ENCODE results near the gene CWC22. TPM values are rescaled to one million over a fixed set of nuclear protein-coding genes. Genes with fewer than 3 reads are reported as not detected.
"Not testable (repeated sequence)": the region's sequence is repeated elsewhere in the genome, so short reads cannot be mapped to it uniquely, and the experiment has no call there.

CWC22 gene
- polyA plus RNA-seq, 5 donors: 29.8 to 45.5 (median 42.2) TPM

DNA sequence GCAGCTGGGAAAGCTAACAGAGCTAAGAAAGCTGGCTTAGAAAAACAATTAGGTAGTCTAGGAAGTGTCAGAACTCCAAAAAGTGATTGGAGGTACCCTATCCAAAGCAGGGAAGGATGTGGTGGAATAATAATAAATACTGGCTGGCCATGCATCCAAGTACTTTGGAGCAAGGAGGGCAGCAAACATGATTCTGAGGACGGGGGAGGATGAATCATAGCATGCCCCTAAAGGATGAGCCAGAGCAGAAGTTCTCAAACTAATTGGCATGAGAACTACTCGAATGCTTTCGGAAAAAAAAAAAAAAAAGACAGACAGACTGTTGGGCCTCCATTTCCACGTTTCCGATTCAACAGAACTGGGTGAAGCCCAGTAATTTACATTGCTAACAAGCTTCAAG, 2.4 kb downstream of the CWC22 start:
- DNase-seq: no peak

DNA sequence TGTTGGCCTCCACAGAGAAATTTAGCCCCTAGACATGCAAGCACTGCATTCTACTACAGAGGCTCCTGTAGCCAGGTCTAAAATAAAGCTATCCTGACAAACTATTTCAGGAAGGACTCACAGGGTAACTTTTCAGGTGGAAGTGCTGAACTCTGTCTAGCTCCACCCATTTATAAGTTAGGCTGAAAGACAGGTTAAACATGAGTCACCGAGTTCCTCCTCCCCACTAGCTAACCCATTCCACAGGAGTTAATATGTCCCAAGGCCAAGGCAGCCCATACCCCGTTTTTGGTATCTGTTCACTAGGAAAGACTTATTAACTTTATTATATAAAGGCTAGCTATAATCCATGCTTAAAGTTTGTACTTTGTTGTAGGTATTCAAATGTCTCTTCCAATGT, 3.5 kb downstream of the CWC22 start:
- DNase-seq: no peak

DNA sequence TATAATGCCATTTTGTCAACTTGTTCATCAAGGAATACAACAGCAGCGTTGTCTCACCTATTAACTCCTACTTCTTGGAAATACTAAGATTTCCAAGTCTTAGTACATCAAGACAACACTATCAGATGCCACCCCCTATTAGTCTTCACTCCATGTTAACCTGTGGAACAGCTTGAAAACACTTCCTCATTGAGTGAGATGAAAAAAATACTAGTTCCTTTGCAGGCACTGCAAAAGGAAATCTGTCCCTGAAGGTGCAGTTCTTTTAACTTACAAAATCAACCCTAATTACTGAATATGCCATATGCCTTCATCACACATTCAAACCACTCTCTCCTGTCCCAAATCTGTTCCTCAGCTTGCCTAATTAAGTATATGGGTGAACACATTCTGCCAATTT, 4.0 kb downstream of the CWC22 start:
- no peak for DNase-seq

DNA sequence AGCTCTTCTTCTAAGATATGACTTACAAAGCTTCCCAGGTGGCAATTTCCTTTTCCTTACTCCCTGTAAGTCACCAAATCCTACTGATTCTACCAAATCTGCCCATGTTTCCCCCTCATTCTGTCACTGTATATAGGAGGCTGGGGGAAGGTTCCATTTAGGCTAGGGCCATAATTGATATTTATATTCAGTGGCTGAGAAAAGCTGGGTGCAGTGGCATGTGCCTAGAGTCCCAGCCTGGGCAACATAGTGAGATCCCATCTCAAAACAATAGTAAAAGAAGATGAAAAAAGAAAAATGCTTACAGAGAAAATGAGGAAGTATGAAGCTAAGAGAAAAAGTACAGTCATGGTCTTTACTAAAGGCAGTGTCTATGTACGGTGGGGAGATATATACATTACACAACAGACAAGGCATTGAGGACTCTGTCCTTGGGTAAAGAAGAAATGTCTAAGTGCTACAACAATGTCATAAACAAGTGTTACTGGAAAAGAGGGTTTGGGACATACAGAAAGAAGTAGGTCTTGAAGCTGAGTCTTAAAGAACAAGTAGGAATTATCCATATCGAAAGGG, 4.8 kb downstream of the CWC22 start:
- DNase-seq: no peak

DNA sequence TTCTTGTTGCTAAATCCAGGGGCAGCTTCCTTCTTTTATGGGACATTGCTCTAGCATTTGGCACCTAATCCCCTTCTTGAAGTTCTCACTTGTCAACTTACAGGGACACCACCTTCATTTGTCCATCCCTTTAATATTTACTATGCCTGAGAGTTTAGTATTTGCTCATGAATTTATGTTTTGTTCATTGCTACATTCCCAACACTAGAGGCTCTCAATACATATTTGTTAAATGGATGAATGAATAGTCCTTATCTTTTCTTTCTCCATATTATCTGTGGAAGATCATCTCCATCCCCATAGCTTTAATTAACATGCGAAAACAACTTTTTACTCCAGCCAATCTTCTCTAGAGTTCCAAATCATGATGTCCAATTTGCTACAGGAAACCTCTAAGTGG, 5.4 kb downstream of the CWC22 start:
- DNase-seq: no peak

DNA sequence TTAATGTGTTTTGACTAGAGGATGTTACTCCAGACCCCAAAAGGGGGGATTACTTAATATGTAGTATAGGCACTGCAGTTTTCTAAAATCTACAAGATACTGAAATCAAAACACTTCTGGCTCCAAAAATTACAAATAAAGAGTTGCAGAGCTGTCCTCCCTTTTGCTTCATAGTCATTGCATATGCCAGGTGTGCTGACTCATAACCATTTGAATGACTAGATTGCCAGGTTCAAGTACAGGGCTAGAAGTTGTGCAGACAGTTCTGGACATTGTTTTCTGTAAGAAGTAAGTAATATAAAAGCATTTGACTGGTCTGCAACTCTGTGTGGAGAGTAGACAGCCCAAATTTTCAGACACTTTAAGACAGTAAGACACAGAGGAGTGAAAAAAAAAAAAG, 6.7 kb downstream of the CWC22 start:
- no peak for DNase-seq

DNA sequence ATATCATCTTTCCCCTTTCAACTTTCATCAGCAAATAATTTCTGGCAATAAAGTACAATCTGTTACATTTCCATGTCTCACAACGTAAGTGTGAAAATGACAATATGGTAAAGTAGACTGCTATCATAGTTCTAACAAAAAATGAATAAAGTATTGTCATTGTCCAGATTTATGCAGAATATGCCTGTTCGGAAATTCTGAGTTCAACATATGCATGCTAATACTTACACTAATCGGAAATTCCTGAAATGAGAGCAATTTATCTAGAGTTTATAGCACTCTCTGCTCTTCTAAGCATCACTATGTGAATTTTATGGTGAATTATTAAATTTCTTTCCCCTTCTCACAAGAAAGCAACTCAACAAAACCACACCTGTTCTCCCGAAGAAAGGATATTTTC, 8.1 kb downstream of the CWC22 start:
- no peak for DNase-seq

DNA sequence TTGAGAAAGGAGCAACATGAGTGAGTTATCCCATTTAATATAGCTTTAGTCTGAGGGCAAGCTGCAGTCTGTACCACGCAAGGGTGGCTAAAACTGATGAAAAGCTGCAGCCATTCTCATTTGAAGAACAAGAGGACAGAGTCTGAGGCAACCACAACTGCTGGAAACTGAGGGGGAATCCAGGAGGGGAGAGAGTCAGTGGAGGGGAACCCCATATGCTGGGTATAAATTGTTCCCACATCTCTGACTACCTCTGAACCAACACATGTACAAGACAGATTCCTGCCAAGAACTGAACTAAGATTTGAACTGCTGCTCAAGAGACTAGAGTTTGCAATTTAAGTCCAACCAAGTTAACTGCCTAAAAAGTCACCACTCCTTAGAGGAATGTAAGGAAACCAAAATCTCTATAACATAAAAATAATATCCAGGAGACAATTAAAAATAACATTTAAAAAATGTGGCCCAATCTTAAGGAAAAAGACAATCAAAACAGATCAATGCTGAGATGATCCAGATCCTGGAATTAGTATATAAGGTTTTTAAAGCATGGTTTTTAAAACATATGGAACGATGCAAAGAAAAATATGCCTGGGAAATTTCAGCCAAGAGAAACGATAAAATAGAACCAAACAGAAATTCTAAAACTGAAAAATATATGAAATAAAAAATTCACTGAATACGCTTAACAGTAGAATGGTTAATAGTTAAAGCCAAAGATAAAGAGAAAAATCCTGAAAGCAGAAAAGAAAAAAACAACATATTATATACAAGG, 11.2 kb downstream of the CWC22 start:
- DNase-seq: no peak

DNA sequence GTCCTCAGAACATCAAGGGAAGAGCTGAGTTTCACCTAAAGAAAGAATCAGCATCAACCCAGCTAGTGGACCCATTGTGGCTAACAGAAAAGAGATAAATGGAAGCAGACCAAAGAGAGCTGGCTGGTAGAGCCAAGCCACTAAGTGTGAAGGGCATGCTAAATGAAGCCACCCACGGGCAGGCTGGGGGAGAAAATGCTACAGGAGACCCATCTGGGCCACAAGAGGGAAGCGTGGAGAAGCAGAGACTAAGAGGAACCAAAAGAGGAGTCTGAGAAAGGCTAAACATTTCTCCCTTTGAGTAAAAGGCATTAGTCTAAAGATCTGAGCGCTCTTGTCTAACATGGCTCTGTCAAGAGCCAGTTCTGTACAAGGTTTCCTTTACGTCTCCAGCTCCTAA, 15.8 kb downstream of the CWC22 start:
- no peak for DNase-seq

DNA sequence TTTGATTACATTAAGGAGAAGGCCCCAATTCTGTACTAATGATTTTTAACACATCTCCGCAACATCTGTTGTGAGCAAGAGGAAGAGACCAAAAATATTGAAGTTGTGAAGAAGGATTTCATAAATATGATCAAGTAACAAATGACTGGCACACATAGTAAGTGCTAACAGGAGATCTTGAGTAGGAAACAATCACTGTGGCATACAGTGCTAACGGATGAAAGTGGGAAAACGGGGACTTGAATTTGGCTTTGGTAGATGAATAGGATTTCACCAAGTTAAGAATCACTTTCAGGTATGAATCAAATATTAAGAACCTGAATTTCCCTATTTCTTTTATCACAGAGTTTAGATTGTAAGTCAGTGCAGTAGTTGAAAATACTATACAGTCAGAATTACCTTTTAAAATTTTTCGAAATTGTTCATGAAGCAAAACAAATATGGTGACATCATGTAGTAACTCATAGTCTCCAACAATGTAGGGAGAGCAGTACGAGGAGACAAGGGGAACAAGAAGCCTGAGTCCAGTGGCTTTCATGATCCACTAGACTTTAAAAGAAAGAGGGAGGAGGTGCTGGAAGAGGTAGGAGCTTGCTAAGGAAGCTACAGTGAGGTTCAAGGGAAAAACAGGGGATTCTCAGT, 16.3 kb downstream of the CWC22 start:
- no peak for DNase-seq

DNA sequence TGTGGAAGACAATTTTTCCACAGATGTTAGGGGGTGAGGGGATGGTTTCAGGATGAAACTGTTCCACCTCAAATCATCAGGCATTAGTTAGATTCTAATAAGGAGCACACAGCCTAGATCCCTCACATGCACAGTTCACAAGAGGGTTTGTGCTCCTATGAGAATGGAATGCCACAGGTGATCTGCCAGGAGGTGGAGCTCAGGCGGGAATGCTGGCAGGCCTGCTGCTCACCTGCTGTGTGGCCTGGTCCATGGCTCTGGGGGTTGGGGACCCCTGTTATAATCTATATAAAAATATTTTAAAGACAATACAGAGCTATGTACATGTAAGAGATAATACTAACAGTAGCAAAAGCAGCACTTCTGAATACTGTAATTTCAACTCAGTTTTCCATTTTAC, 19.2 kb downstream of the CWC22 start:
- DNase-seq: no peak

DNA sequence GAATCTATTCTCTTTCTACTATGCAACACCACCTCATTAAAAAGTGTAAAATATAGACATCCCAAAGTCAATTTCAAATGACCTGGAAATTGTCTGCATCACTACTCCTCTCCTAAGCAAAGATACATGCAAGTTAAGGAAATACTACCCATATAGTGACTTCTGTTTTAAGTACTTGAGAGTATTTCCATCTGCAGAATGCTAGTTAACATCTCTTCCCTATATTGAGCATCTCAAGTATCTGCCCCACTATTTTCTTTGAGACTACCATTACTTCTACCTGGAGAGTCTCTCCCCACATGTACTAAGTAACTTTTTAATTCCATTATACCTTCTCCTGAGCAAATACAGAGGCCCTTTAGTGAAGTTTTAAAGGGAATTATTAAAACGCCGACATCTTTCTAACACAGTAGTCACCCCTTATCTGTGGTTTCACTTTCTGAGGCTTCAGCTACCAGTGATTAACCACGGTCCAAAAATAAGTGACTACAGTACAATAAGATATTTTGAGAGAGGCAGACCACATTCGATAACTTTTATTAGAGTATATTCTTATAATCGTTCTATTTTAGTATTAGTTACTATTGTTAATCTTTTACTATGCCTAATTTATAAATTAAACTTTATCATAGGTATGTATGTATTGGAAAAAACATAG, 21.8 kb downstream of the CWC22 start:
- DNase-seq: no peak

DNA sequence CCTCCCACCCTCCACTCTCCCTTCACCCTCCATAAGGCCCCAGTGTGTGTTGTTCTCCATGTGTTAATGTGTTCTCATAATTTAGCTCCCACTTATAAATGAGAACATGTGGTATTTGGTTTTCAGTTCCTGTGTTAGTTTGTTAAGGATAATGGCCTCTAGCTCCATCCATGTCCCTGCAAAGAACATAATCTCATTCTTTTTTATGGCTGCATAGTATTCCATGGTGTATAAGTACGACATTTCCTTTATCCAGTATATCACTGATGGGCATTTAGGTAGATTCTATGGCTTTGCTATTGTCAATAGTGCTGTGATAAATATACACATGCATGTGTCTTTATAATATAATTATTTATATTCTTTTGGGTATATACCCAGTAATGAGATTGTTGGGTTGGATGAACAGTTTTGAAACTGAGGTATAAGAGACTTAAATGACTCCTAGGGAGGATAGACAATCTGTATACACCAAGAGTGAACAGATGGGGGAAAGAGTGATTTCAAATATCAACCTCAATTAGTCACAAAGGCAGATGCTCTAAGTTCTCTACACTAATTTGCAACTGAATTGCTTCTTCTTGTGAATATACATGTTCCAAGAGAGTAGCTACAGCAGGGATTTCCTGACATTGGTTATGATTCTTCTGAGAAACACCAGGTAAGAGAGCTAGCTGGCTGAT, 23.7 kb downstream of the CWC22 start:
- no peak for DNase-seq

DNA sequence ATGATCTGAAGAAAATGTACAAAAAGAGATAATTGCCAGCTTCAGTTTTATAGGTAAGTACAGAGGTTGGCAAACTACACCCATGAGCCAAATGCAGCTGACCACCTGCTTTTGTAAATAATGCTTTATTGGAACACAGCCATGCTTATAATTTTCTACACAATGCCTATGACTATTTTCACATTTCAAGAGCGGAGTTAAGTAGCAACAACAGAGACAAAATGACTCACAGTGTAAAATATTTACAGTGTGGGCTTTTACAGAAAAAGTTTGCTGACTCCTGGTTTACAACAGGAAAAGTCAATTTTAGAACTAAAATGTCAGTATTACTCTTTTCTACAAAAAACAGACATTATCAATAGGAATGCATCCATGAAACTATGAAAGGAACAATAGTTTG, 26.0 kb downstream of the CWC22 start:
- no peak for DNase-seq

DNA sequence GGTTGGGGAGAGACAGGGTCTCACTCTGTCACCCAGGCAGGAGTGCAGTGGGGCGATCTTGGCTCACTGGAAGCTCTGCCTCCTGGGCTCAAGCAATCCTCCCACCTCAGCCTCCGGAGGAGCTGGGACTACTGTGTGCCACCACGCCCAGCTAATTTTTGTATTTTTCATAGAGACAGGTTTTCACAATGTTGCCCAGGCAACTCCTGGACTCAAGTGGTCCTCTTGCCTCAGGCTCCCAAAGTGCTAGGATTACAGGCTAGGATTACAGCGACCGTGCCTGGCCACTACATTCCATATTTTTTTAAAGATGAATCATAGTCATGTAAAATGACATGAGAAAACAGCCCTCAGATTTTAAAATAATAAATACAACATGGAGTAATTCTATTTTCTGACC, 32.3 kb downstream of the CWC22 start:
- DNase-seq: no peak

DNA sequence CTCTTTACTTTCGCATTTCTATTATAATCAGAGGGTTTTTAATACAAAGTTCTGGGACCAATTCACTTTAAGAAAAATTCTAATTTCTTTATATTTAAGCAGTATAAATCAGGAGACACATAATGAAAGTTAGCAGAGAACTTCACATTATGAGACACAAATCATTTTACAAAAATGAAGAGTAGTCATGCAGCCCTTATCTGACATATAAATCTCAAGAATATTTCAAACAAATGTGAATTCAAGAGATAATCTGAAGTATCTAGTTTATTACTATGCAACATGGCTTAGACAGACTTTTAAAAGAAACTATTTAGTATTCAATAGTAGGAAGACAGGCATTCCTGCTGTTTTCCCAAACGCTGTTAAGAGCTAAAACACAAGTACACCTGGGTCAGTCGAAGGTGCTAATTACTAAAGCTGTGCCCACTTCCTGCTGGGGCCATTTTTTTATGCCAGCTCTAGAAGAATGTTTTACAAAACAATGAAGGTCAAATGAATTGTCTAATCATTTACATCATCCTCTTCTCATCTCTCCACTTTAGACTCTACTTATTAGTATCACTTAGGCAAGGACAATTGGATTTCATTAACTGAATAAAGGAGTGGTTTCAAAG, 40.2 kb downstream of the CWC22 start:
- DNase-seq: no peak

DNA sequence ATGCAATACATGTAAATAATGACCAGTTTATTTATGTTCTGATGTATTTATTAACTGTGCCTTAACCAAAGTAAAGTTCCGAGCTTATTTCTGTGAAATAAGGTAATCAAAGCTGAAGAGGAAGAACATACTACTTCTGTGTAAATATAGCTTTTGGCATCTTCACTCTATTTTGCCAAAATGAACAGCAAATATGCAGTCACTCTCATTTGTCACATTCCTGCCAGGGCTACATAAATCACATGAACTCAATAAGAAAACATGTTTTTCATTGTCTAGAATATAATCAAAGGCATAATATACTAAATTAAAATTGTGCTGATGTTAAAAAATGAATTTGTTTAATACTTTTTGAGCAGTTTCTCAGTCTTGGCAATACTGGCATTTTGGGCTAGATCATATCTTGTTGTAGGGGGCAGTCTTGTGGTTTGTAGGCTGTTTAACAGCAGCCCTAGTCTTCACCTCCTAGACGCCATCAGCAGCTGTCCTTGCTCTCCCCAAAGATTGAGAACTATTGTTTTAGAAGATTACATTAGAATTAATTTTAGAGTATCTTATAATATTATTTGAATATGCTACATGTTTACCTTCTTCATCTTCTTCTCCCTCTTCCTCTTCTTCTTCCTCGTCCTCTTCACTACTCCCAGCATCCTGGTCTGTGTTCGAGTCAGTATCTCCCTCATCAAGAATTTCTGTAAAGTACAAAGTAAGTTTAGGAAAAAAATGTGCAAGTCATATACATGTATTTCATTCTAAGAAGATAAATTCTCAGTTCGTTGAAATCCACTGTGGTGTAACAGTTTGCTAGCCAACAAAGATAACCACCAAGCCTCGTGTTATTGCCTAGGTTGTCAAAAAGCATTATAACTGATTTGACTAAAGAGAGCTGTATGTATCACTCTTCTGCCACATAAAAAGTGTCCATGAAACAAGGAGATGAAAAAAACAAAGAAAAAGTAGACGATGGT, 41.5 kb downstream of the CWC22 start:
- DNase-seq: no peak

DNA sequence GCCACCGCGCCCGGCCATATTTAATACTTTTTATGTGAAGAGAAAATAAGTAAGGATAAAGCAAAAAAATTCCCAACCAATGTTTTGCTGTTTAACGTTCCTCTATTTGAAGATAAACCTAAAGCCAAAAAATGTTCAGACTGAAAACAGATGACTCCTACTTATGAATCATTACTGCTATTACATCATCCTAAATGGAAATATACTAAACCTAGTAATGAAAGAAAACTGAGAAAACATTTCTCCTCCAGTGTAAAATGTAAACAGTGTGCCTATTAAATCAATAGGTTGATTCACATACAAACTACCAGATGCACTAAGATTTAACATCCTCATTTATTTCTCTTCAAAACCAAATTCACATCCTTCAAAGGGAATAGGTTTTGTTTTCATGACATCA, 43.5 kb downstream of the CWC22 start:
- no peak for DNase-seq

DNA sequence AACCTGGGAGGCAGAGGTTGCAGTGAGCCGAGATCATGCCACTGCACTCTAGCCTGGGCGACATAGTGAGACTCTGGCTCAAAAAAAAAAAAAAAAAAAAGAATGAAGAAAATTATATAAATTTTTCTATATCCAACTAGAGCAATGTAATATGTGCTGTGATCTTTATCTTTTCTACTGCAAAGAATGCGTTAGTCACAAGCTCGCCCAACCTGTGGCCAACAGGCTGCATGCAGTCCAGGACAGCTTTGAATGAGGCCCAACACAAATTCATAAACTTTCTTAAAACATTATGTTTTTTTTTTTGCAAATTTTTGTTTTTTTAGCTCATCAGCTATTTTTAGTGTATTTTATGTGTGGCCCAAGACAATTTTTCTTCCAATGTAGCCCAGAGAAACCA, 48.8 kb downstream of the CWC22 start:
- DNase-seq: not testable (repeated sequence)

DNA sequence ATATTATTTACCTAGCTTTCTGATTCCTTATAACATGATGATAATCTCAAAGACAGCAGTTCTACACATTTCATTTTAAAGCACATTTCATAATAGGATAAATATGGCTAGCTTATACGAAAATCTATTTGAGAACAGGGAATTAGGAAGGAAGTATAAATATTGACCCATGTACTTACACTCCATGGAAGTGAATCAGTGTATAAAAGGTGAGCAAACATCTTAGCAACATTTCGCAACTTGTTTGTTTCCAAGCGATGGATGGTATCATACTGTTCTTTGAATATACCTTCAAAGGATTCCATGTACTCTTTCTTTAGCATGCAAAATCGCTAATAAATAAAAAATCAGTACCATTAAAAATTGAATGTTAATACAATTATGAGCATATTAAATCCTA, 53.1 kb downstream of the CWC22 start:
- no peak for DNase-seq

DNA sequence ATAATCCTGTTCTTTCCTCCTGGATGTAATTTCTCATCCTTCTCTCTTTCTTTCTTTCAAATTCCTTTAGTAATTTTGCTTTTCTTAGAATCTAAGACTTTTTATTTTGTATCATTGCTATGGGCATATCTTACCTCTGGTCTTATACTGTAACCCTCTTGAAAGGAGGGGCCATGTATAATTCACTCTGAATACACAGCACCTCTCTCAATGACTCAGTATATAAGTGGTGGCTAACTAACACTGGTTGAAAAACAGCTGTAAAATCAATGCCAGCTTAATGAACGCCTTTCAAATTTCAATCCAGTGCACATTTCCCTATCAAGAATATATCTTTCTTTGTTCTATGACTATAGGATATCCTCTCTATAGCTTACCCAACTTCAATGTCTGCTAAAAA, 53.7 kb downstream of the CWC22 start:
- DNase-seq: no peak
